SK-N-MC (cell line): Measurements from ENCODE around the gene SCGB3A1.

ENCODE experiments used
- EZH2 ChIP-seq: fragments of 200-600 bp; sonication (generic); IDR thresholded peaks from one replicate; pipeline ENCODE4 v1.6.1; 2017; ENCODE audit warnings: antibody characterized with exemption
- POLR2AphosphoS5 ChIP-seq: IDR thresholded peaks from 2 replicates; pipeline ENCODE4 v1.6.1; 2012; ENCODE audit warnings: mild to moderate bottlenecking, low read depth, low read length, borderline replicate concordance

DNA sequence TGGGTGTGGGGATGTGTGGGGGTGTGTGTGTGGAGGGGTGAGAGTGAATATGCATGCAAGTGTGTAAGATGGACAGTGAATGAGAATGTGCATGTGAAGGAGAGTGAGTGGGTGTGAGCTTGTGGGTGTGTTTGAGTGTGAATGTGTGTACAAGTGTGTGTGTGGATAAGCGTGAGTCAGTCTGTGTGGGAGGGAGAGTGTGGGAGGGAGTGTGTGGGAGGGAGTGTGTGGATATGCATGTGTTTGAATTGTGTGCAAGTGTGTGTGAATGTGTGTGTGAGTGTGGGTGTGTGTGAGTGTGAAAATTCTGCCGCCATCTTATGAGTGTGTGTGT lies 3.7 kb upstream of the SCGB3A1 start:
- TF ChIP-seq EZH2: no peak
- TF ChIP-seq POLR2AphosphoS5: no peak
